GM15510 (cell line): ENCODE results near the gene TPSAB1.
"Not testable (repeated sequence)": the region's sequence is repeated elsewhere in the genome, so short reads cannot be mapped to it uniquely, and the experiment has no call there.

Experiments used
- POLR2A ChIP-seq: IDR thresholded peaks from 3 replicates; pipeline ENCODE4 v1.6.1; 2011; ENCODE audit warnings: borderline replicate concordance; ENCODE audit not compliant: insufficient read length; ENCODE audit errors: extremely low read depth

Gene TPSAB1

DNA sequence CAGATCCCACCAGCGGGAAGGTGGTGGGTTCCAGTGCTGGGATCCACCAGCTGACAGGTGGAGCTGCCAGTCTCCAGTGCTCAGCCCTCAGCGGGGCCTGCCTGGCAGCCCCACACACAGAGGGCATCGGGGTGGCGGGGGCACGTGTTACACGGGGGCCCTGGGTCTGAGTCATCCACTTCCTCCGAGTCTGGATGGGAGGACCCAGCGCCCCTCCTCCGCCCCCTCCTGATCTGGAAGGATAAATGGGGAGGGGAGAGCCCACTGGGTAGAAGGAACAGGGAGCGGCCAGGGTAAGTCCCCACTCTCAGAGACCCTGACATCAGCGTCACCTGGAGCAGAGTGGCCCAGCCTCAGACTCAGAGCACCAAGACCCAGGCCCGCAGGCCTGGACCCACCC lies at the start of gene TPSAB1:
Gene TPSAB1, plus strand, starts transcription at position 270 of the 400 bp plus-strand sequence. CDS start 234 bp downstream, outside the sequence.
- TF ChIP-seq POLR2A: not testable (repeated sequence)

DNA sequence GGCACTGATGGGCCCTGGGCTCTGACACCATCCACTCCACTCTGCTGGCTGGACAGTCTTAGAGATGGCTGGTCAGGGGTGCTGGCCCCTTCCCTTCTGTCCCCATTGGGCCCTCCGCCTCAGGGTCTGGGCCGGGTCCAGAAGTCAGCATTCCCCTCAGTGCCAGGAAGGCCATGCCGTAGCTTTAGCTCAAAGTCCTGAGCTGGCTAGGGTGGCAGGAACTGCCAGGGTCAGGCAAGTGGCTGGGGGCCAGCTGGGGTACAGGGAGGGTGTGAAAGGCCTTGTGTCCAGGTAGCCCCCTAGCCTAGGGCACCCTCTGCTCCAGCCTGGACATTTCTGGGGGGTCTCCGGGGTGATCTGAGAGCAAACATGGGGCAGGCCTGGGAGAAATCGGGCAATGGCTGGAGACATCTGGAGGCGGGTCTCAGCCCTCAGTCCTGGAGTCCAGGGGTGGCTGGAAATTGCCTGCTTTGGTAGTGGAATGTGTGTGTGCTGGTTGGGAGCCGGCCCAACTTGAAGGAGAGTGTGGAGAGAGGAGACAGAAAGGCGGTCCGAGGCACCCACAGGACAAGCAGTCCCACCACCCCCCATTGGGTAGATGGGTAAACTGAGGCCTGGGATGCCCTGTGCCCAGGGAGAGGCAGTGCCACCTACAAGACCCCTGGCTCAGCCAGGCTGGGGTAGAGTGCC lies 48.0 kb upstream of the TPSAB1 start:
- TF ChIP-seq POLR2A: no peak

DNA sequence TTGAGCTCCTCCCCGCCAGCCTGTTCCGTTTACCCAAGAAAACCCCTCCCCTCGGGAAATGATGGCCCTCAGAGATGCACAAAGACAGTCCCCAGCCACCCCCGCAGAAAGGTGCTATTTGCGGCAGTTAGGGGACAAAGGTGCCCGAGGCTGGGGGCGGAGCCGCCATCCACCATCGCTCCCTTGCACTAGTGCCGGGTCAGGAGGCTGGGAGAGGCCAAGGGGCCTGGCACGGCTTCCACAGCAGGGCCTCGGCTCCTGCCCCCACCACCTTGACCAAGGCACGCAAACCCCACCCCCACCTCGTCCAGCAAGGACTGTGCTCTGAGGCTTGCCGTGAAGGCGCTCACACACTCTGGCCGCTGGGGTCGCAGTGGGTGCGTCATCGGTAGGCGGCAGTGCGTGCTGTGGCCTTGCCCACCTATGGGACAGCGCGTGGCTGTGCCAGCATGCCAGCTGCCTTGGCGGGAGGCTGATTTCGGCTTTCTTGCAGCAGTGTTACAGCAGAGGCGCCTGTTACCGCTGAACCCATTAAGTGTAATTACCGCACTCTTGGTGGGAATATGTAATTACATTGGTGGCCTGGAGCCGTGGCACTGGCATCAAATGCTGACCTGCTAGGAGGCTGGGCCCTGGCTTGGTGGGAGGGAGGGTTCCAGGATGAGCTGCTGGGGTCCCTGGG lies 47.2 kb upstream of the TPSAB1 start:
- no peak for TF ChIP-seq POLR2A

DNA sequence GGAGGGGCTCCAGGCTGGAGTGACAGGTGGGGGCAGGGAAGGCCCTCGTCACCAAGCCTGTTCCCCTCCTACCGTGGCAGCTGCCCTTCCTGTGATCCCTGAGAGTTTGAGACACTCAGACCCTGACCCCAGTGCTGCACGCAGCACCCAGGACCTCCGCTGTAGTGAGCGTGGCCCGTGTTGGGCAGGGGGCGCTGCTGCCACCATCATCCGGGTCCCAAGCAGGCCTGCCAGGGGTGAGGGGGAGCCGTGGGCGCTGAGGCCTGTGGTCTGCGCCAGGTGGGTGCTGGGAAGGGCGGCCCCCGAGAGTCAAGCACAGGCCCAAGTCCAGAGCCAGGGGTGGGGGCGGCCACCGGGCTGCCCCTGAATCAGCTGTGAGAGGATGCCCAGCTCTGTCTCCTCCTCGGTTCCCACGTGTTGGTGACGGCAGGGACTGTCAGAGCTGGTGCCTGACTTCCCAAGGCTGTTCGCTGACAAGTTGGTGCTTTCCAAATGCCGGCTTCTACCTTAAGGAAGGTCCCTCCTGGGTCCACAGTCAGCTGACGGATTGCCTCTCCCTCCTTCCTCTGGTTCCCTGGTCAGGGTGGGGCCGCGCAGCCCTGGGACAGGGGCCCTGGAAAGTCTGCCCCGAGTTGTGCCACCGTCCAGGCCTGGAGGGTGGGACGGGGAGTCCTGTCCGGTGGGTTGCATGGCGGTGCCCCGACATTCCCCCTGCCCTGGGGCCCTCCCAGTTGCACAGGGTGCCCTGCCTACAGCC lies 46.5 kb upstream of the TPSAB1 start:
- TF ChIP-seq POLR2A: no peak

DNA sequence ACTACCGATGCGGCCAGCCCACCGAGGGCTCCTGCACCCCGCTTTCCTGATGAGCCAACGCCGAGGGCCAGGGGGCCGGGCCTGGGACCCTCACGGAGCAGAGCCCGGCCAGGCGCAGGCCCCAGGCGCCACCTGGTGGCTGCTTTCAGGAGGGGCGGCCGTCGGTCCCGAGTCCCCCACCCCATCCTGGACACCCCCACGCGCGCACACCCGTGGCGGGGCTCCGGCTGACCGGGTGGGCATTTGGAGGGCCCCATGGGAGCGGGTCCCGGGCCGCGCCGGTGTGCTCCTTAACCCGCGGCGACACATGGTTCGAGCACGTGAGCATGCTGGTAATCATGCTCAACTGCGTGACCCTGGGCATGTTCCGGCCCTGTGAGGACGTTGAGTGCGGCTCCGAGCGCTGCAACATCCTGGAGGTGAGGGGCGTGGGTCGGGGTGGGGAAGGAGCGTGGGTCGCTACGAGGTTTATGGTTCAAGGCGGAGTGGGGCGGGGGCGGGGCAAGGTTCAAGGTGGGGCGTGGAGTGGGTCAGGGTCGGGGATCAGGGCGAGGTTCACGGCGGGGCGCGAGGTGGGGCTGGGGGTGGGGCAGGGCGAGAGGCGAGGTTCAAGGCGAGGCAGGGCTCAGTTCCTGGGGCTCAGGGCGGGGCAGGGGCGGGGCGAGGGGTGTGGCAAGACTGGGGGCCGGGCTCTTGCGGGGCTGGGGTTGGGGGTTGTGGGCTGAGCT lies 45.7 kb upstream of the TPSAB1 start:
- no peak for TF ChIP-seq POLR2A

DNA sequence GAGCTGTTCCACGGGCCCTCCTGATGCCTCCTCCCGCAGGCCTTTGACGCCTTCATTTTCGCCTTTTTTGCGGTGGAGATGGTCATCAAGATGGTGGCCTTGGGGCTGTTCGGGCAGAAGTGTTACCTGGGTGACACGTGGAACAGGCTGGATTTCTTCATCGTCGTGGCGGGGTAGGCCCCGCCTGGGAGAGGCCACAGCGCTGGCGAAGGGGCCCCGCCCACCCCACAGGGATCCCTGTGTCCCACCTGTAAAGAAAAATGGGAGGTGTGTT lies 45.2 kb upstream of the TPSAB1 start:
- no peak for TF ChIP-seq POLR2A

DNA sequence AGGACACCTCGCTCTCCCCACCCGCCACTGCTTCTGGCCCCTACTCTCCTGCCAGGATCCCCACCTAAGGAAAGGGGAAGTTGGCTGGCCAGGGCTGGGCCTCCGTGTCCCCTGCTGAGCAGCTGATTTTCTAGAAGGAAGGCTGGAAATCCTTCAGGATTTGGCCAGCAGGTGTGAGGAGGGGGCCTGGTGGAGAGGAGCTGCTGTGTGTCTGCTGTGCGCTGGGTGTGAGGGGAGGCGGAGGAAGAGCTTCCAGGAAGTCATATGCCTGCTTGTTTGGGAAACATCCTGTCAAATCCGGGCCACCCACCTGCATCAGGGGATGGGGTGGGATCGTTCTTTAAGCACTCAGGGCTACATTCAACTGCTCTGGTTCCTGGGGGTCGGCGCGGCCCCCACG lies 44.0 kb upstream of the TPSAB1 start:
- TF ChIP-seq POLR2A: no peak

DNA sequence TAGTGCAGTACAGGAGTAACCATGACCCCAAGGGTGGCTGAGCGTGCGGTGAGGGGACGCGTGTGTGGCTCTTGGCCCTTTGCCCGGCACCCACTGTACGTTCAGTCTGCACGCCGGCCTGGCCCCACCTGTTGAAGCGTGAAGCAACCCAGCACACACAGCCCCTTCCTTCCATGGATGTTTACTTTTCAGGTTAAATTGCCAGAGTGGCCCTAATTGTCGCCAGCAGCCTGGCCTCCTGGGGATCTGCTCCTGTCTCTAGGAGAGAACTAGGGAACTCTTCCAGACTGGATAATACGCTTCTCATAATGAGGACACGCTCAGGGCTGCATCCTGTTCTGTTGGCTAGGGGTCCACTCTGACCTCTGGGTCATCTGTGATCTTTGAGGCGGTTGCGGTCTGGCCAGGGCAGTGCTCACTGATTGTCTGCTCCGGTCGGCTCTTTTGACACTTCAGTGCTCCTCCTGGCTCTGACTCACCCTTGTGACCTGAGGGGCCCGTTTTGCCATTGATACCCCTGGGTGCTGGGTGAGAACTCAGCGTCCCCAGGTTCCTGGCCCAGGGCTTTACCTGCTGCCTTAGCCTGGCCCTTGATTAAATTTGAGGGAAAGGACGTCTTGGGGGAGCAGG lies 43.2 kb upstream of the TPSAB1 start:
- no peak for TF ChIP-seq POLR2A

DNA sequence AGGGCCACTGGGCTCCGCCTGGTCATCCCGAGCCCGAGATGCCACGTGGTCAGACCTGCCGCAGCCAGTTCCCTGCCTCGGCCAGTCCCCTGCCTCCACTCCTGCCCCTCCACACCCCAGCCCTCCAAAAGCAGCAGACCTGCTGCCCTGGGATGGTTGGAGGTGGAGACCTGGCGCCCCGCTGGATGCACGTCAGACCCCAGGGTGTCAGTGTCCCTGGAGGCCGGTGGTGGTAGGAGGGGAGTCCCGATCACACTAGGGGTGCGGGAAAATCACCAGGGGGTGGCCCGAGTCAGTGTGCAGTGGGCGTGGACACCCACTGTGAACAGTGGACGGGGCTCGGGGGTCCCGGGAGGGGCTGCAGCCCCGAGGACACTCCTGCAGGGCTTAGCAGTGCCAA lies 42.3 kb upstream of the TPSAB1 start:
- no peak for TF ChIP-seq POLR2A

DNA sequence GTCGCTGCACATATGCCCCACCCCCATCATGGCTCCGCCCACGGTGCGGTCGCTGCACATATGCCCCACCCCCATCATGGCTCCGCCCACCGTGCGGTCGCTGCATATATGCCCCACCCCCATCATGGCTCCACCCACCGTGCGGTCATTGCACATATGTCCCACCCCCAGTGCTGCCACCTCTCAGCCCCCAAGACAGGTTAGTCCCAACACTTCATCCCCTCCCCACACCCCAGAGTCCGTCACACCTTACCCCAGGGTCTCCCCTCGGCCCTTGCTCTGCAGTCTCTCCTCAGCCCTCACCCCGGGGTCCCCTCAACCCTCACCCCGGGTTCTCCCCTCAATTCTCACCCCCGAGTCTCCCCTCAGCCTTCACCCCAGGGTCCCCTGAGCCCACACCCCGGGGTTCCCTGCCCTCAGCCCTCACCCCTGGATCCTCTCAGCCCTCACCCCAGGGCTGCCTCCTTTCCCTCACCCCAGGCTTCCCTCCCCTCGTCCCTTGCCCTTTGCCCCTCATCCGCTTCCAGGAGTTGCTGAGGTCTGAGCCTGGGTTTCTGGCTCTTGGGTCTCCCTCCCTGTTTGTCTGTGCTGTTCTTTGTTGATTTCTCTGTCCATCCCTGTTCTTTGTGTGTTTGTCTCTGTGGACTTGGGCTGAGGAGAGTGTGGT lies 41.0 kb upstream of the TPSAB1 start:
- no peak for TF ChIP-seq POLR2A

DNA sequence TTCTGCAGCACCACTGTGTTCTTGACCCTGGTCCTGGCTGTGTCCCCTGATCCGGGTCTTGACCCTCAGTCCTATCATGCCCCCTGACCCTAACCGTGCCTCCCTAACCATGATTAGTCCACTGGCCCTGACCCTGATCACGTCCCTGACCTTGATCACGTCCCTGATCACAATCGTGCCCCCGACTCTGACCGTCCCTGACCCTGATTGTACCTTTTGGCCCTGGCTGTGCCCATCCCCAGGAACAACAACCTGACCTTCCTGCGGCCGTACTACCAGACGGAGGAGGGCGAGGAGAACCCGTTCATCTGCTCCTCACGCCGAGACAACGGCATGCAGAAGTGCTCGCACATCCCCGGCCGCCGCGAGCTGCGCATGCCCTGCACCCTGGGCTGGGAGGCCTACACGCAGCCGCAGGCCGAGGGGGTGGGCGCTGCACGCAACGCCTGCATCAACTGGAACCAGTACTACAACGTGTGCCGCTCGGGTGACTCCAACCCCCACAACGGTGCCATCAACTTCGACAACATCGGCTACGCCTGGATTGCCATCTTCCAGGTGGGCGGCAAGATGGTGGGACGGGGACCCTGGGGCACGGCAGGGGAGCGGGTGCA lies 40.4 kb upstream of the TPSAB1 start:
- TF ChIP-seq POLR2A: no peak

DNA sequence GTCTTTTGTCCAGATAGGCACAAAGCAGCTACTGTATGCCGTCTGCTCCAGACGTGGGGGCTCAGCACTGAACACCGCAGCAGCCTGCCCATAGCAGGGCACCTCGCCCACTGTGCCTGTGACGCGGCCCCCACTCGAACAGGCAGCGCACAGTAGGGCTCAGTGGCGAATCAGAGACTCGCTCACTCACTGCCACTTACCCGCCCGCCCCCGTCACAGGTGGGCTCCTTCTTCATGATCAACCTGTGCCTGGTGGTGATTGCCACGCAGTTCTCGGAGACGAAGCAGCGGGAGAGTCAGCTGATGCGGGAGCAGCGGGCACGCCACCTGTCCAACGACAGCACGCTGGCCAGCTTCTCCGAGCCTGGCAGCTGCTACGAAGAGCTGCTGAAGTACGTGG lies 39.1 kb upstream of the TPSAB1 start:
- no peak for TF ChIP-seq POLR2A

DNA sequence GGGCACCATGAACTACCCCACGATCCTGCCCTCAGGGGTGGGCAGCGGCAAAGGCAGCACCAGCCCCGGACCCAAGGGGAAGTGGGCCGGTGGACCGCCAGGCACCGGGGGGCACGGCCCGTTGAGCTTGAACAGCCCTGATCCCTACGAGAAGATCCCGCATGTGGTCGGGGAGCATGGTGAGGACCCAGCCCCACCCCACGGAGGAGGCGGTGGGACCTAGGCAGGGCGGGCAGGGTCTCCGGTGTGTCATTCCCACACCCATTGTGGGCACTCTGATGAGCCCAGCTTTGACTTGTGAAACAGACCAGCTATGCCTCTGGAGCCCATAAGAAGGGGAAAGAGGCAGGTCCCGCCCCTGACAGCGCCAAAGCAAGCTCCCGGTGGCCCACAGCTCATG lies 38.2 kb upstream of the TPSAB1 start:
- no peak for TF ChIP-seq POLR2A

DNA sequence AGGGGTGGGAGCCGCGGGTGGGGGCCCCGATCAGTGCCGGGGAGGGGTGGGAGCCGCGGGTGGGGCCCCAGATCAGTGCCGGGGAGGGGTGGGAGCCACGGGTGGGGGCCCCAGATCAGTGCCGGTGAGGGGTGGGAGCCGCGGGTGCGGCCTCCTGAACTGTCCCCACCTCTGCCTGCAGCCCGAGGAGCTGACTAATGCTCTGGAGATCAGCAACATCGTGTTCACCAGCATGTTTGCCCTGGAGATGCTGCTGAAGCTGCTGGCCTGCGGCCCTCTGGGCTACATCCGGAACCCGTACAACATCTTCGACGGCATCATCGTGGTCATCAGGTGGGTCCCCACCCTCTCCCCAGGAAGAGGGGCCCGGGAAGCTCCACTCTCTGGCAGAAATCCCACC lies 35.6 kb upstream of the TPSAB1 start:
- no peak for TF ChIP-seq POLR2A
